HG02870 (cell line): Measurements from ENCODE around the gene FBXO47.
"Not testable (repeated sequence)": the region's sequence is repeated elsewhere in the genome, so short reads cannot be mapped to it uniquely, and the experiment has no call there.

Experiments
- ATAC-seq: cut with Tn5 transposase; IDR thresholded peaks from one replicate; pipeline ENCODE4 v1.9.1; 2021; ENCODE audit warnings: mild to moderate bottlenecking, moderate library complexity; ENCODE audit not compliant: unreplicated experiment

FBXO47 gene

DNA sequence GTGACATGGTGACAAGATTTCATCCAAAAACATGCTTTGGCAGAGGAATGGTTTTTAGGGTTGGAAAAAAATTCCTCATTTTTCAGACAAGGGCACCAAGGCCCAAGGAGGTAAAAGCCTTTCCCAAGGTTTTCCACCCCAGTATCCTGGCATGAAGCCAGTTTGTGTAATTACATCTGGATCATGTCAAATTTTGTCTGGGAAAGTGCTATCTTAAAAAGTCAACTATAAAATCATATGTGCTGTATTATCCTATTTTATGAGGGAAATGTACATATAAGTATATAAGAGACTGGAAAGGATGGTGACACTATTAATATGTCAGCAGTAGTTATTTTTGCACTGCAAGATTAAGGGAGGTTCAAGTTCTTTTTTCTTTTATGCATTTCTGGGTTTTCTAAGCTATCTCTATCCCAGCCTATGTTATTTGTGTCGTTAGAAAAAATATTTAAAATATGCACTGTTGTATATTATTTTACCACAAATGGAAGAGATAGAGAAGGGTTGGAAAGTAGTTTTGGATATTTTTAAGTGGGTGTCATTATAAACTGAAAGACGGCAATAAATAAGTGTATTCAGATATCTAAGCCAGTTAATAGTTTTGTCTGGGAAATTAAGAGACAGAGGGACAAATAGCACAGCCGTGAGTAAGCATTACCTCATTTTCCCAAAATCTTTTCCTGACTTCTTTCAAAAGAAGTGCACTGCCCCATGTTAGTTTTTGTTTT, 13.5 kb upstream of the FBXO47 start:
- no peak for ATAC-seq

DNA sequence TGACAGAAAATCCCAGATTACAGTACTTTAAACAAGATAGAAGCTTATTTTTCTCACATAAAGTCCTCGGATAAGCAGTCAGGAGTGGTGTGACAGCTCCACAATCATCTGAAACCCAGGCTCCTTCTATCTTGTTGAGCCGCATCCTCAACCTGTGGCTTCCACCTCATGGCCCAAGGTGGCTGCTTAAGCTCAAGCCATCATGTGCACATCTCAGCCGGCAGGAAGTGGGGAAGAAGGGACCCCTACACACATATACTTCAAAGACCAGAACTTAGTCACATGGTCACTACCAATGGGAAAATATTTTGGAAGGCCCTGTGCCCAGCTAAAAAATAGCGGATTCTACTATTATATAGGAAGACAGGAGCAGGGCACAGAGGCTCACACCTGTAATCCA, 11.0 kb upstream of the FBXO47 start:
- no peak for ATAC-seq

DNA sequence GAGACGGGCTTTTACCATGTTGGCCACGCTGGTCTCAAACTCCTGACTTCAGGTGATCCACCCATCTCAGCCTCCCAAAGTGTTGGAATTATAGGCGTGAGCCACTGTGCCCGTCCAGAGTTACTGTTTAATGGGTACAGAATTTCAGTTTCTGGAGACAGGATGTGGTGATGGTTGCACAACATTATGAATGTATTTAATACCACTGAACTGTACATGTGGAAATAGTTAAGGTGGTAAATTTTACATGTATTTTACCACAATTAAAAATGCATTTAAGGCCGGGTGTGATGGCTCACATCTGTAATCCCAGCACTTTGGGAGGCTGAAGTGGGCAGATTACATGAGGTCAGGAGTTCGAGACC, 9.0 kb upstream of the FBXO47 start:
- ATAC-seq: not testable (repeated sequence)

DNA sequence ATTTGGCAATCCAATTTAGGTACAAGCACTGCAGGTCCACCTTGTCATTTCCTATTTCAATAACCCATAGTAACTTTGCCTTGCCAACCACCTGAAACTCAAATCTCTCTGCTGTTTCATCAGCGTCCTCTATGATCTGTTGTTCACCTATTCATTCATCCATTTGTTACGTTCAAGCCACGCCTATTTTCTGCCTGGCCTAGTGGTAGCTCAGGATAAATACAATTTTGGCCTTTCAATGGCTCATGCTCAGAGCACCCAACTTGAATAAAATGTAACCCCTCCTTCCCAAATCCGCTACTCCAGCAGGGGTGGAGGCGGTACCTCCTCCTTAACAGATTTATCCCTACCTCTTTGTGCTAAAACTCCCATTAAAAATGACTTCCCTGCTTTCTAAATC, 3.6 kb upstream of the FBXO47 start:
- no peak for ATAC-seq

DNA sequence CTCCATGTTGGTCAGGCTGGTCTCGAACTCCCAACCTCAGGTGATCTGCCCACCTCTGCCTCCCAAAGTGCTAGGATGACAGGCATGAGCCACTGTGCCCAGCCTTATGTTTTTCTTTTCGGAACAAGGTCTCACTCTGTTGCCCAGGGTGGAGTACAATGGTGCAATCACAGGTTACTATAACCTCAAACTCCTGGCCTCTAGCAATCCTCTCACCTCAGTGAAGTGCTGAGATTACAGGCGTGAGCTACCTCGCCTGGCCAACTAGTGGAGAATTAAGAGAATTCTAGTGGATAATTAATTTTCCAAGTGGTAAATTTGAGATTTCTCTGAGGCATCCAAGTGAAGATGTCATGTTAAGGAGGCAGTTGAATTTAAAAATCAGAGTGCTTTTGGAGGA, 2.9 kb upstream of the FBXO47 start:
- no peak for ATAC-seq

DNA sequence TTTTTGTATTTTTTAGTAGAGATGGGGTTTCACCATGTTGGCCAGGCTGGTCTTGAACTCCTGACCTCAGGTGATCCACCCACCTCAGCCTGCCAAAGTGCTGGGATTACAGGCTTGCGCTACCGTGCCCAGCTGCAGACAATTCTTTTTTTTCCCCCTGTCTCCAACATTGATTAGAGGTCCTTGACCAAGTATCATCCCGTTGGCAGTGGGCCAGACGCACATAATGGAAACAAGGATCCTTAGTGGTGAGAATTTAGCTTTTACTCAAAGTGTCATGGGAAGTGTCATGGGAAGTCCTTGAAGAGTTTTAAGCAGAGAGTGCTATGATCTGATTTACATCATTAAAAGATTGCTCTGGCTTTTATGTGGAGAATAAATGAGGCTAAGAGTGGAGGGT, 2.1 kb upstream of the FBXO47 start:
- ATAC-seq: no peak

DNA sequence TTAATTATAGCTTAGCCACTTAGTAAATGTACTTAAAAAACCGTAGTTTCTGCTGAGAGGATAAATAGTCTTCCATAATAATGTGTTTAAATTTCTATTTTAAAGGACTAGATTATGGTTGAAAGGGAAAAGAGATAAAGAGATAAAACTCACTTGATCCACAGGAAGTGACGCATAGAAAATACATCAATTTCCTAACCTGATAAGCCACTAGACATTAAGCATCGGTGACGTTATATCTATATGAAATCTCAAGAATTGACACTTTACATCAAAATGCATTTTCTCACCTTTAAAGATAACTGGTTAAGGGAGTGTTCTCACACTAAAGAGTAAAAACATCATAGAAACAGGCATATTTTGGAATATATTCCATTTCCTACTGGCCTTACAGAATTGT, 5.8 kb downstream of the FBXO47 start:
- no peak for ATAC-seq

DNA sequence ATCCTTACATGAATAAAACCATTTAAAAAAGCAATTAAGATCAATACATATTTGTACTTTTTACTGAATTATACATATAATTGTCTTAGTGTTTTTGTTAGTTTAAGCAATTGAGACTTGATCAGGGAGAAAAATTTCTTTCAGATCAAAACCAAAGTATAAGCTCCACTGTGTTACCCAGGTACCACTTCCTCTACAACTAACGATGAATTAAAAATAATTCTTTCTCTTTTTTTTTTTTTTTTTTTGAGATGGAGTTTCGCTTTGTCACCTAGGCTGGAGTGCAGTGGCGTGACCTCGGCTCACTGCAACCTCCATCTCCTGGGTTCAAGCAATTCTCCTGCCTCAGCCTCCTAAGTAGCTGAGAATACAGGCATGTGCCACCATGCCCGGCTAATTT, 6.8 kb downstream of the FBXO47 start:
- no peak for ATAC-seq

DNA sequence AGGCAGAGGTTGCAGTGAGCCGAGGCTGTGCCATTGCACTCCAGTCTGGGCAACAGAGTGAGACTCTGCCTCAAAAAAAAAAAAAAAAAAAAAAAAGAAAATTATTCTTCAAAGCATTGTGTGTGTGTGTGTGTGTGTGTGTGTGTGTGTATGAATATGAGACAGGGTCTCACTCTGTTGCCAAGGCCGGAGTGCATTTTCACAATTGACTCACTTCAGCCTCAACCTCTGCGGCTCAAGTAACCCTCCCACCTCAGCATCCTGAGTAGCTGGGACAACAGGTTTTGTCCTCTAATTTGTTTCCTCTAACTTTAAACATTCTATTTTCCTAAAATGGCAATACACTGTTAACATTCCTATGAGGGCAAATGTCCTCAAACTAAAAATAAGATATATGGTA, 7.7 kb downstream of the FBXO47 start:
- no peak for ATAC-seq

DNA sequence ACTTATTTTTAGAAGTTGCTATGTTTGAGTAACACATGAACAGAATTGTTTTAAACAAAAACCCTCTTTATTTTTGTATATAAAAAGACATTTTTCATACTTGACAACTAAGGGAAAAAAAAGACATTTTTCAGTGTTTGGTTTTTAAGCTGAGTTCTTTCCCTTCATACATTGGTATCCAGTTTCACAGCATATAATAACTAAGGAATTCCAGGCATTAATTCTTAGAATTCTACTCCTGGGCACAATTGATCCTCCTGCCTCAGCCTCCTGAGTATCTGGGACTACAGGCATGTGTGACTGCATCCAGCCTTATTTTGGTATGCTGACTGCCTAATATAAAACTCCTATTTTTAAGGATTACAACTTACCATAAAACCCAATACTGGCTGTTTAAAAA, 8.4 kb downstream of the FBXO47 start:
- ATAC-seq: no peak

DNA sequence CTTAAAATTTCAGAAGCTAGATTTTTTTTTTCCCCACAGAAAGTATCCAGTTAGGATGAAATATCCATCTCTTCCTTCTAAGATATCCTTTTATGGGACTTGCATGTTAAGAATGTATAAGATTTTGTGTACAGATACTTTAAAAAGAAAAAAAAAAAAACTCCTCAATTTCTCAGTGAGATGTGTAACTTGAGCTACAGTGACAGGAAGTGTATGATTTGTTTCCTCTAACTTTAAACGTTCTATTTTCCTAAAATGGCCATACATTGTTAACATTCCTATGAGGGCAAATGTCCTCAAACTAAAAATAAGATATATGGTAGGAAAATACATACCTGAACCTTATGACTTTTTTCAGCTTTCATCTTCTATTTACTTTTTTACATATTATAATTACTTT, 8.9 kb downstream of the FBXO47 start:
- ATAC-seq: no peak

DNA sequence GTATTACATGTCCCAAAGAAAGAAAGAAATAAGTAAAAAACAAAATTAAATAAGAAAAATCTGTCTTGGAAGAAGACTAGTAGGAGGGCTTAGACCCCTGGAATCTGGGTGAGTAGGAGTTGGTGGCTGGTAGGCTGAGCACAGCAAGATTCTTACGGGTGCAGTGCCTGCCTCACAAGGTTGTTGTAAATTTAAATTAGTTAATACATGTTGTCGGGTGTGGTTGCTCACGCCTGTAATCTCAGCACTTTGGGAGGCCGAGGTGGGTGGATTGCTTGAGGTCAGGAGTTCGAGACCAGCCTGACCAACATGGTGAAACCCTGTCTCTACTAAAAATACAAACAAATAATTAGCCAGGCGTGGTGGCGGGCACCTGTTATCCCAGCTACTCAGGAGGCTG, 13.4 kb downstream of the FBXO47 start:
- not testable (repeated sequence) for ATAC-seq

DNA sequence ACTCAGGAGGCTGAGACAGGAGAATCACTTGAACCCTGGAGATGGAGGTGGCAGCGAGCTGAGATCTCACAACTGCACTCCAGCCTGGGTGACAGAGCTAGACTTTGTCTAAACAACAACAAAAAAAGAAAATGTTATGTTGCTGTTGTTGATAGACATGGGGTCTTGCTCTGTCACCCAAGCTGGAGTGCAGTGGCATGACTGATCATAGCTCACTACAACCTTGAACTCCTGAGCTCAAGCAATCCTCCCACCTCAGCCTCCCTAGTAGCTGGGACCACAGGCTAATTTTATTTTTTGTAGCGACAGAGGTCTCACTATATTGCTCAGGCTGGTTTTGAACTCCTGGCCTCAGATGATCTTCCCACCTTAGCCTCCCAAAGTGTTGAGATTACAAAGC, 20.0 kb downstream of the FBXO47 start:
- no peak for ATAC-seq

DNA sequence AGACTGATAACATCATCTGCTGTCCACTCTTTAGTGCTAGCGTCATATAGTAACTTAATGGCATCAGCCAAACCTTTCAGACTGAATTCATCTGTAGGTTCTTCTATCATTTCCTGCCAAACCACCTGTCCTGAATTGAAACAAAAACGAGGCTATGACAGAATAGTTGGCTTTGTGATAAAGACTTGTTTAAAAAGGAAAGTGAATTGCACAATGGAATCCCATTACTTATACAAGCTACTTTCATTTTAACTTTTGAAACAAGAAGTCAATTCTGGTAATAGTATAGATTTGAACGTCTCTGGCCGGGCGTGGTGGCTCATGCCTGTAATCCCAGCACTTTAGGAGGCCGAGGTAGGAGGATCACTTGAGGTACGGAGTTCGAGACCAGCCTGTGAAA, 23.6 kb downstream of the FBXO47 start:
- no peak for ATAC-seq

DNA sequence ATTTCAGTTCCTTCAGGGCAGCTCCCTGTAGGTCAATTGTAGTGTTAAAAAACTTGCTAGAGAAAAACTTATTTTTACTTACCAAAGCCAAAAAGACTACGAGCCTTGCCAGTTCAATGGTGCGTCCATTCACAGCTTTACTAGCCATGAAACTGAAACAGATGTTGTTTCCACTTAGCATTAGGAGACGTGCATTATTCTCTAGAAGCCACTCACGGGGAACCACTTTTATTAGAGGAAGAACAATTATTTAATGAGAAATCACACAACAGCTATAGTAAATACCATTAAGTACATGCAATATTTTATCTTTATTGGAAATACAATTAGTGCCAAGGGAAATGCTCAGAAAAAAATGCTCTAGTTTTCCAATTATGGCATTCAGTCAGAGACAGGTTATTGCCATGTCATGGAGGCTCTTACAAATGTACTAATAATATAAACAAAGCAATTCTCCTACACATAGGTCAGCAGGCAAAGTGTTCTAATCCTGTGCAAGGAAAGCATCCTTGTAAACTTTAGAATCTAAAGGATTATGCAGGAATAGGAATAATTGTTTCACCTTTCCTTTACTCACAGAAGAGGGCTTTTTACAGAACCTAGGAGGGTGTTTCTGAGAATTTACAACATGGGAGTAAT, 24.4 kb downstream of the FBXO47 start:
- ATAC-seq: no peak

DNA sequence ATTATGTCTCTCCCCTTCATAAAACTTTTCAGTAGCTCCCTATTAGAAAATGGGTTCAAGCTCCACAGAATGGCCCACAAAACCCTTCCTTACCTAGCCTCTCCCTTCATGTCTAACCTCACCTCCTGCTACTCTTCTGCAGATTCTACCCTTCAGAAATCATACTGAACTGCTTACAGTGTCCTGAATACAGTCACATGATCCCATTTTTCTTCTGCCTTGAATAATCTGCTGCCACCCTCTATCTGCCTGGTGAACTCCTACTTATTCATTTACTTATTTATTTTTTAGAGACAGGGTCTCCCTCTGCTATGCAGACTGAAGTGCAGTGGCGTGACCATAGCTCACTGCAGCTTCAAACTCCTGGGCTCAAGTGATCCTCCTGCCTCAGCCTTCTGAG, 26.8 kb downstream of the FBXO47 start:
- no peak for ATAC-seq

DNA sequence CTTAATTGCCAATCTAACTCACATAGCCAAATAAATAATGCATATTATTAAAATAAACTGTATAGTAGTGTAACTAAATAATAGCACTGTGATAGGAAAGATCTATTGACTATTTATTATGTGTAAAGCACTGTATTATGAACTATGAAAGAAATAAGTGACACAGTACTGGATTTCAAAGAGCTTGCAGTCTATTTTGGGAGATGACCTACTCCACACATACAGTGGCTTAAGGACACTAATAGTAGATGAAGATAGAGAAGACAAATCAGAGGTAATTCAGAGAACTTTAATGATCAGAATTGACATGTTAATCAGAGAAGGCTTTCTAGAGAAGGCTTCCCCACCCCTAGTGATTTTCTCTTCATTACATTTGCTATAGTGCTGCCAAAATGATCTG, 27.2 kb downstream of the FBXO47 start:
- no peak for ATAC-seq

DNA sequence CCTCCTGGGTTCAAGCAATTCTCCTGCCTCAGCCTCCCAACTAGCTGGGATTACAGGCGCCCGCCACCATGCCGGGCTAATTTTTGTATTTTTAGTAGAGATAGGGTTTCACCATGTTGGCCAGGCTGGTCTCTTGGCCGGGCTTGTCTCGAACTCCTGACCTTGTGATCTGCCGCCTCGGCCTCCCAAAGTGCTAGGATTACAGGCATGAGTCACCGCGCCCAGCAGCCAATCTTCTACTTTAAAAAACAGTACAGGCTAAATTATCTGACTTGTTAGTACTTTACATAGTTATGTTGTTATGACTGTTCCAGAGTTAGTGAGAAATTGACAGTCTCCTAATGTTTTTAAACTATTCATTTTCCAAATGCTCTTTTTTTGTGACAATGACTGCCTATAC, 33.2 kb downstream of the FBXO47 start:
- ATAC-seq: not testable (repeated sequence)

DNA sequence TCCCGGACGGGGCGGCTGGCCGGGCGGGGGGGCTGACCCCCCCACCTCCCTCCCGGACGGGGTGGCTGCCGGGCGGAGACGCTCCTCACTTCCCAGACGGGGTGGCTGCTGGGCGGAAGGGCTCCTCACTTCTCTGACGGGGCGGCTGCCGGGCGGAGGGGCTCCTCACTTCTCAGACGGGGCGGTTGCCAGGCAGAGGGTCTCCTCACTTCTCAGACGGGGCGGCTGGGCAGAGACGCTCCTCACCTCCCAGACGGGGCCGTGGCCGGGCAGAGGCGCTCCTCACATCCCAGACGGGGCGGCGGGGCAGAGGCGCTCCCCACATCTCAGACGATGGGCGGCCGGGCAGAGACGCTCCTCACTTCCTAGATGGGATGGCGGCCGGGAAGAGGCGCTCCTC, 36.4 kb downstream of the FBXO47 start:
- not testable (repeated sequence) for ATAC-seq

DNA sequence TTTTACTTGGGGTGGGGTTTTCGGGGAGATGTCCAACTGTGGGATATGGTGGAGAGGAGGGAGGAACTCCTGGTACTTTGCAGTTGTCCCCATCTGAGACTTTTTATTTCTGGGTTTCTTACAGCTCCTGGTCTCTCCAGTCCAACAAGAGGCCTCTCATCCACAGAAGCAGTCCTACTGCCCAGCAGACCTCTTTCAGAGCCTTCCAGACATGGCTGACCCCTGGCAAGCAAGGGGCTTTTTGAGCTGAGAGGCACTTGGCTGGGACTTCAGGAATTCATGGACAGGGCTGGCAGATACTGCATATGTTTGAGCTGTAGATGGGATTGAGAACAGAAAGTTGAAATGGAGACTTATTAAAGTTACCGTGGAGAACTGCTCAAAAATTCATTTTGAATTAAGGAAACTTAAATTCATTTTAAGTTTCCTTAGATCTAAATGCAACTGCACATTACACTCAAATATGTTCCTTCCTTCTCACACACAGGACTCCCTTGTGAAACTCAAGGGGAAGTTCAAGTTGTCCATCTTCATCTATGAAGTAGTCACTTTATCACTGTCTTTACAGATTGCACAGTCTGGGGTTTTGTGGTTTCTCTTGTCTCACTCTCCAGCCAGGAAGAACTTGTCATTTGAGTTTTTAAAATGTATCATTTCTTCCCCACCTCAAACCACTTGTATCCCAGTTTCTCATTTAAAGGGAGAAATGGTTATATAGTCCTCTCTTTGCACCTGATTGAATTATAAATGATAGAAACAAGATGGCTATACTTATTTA, 40.7 kb downstream of the FBXO47 start:
- ATAC-seq: no peak

DNA sequence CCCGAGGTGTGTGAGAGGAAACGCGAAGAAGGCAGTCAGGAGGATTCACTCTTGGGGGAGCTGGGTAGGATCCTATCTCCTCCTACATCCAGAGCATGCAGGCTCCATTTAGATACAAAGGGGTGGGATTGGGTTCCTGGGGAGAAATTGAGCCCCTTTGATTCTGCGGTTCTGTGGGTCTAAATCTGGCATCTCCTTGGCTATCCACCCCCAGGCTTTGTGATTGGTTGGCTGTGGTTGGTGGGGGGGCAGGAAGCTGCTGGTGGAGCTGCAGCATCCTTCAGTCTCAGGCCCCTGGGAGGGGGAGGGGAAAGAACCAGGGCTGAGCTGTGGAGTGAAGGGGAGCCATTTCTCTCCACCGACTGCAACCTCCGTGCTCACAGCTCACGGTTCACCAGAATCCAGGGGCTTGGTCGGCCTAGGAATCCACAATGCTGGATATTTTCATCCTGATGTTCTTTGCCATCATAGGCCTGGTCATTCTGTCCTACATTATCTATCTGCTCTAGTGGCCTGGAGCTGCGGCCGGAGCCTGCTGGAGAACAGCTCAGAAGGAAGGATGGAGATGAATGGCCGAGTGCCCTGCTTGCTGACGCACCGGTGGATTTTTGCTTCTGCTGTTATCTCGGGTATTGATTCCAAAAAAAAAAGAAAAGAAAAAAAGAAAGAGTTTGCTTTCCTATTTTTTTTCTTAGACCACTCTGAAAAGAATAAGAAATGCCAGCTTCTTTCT, 41.8 kb downstream of the FBXO47 start, which contains the start of gene LASP1NB:
LASP1NB (plus strand) TSS at position 352 of the 733 bp plus-strand sequence.
- ATAC-seq: no peak
